NCI-H2107 treated with DMSO at 0.1 percent for 48 hours (cell line): ENCODE data around the gene SNTG2.

Experiments
- DNase-seq: peaks from one replicate; lab custom pipeline; 2025; ENCODE audit not compliant: unreplicated experiment; lab: John Stamatoyannopoulos, UW

Gene SNTG2

GRCh38 chr2:987789-988188 is 37.1 kb downstream of the SNTG2 start:
- DNase-seq, result no peak

DNA sequence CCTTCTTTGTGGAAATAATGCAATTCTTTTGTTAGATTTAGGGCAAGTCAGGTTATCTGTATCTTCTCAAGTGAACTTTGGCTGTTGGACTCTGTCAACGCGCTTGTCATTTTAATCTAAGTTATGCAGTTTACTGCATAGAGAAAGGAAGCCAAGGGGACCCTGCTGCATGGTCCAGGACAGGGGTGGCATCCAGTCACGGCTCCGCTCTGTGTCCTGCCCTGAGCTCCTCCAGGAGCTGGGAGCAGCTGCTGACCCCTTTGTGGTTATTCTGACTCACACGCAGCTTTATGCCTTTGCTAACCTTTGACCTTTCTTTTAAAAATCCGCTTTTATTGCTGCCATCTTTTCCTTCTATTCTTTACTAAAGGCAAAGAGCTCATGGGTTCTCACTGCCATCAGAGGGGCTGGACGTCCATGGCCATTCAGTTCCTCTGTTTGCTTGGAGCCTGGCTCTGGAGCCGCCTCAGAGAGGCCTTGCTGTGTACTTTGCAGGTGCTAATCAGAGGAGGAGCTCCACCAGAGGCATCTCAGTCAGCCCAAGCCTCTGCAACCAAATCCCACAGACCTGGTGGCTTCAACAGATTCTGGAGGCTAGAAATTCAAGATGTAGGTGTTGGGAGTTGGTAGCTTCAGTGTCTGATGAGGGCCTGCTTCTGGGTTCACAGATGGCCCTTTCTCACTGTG is 39.3 kb downstream of the SNTG2 start:
- no peak for DNase-seq

DNA sequence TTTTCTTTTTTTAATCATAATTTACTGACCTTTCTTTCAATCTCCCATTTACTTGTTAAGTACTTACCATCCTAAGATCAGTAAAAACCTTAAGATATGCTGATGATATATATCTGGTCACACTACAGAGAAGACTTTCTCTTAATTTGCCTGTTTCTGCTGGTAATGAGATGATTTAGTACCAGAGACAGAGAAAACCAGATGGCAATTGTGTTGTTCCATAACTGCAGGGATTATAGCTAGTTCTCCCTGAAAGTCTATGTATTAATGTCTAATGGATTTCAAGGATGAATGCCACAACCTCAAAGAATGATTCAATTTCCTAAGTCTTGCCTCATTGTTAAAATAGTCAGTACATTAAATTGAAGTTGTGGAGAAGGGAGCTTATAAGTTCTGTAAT is 40.3 kb downstream of the SNTG2 start:
- DNase-seq, result no peak

DNA sequence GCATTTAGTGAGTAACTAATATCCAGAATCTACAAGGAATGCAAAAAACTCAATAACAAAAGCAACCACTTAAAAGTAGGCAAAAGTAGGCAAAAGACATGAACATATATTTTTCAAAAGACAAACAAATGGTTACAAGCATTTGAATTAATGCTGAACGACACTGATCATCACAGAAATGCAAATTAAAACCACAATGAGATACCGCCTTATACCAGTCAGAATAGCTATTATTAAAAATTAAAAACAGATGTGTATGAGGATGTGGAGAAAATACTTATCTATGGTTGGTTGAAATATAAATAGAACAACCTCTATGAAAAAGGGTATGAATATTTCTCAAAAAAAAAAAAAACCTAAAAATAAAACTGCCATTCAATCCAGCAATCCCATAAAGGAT is 51.7 kb downstream of the SNTG2 start:
- no peak for DNase-seq

GRCh38 chr2:1004398-1004797 is 53.7 kb downstream of the SNTG2 start:
- DNase-seq, result no peak

DNA sequence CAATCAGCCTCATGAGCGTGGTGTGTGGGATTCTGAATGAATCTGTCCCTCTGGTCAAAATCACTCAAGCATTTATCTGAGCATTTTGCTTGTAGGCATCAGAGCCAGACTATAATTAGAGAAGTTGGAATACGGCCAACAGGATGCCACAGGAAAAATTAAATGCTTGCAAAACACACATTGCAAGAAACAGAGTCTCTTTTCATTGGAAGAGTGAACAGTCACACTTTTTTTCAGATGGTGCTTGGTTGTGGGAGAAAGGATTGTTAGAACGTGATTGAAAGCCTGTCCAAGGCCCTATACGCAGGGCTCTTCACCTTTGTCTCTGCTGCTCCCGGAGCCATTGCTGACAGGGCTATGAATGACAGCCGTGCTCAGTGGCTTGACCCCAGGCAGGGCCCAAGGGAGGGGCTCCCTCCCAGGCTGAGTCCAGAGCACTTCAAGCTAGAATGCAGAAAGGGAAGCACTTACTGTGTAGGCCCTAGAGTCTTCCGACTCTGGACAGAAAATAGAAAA is 59.8 kb downstream of the SNTG2 start:
- peak; percentile 80 for DNase-seq

DNA sequence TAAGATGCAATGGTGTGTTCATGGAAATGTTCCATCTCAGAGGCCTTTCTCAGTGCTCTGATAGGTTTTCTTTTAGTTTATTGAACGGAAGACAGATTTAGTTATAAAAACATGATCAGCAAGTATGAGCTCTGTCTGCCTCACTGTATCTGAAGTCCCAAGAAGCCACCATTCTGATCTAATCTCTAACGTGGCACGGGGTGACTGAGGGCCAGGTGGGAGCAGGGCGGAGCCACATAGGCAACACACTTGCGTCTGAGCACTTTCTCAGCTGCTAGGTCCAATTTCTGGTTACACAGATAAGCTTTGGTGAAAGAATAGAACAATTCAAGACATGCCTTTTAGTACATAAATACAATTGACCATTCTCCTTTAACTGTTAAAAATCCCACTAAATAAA is 60.4 kb downstream of the SNTG2 start:
- no peak for DNase-seq

GRCh38 chr2:1011985-1012384 is 61.3 kb downstream of the SNTG2 start:
- DNase-seq, result no peak

DNA sequence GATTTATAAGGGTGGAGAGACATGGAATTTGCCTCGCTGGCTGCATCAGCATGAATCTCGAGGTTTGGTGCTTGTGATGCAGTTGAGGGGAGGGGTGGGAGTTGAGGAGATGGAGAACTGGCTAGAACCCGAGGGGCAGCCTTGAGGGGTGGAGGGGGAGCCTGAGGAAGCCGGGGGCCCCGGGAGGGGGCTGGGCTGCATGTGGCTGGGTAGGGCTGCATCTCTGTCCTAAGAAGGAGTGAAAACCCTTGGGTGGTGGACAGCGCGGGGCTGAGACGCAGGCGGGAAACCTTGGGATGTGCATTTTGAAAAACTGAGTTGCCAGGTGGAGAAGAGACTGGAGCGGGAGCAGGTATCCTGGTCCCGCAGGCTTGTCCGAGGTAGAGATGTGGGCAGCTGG is 64.2 kb downstream of the SNTG2 start:
- no peak for DNase-seq

- no peak for DNase-seq
Measured at GRCh38 chr2:1016500-1016899, 65.9 kb downstream of the SNTG2 start.

- DNase-seq, result no peak
Measured at GRCh38 chr2:1017827-1018226, 67.2 kb downstream of the SNTG2 start.

GRCh38 chr2:1020206-1020605 is 69.6 kb downstream of the SNTG2 start:
- DNase-seq, result no peak

DNA sequence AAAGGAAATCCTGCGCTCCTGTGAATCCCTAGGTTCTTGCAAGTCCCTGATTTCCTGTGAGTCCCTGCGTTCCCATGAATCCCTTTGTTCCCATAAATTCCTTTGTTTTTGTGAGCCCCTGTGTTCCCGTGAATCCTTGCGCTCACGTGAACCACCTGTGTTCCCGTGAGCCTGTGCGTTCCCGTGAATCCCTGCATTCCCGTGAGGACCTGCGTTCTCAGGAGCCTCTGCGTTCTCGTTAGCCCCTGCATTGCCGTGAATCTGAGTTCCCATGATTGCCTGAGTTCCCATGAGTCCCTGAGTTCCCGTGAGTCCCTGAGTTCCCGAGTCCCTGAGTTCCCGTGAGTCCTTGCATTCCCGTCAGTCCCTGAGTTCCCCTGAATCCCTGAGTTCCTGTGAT is 71.5 kb downstream of the SNTG2 start:
- no peak for DNase-seq

GRCh38 chr2:1024981-1025380 is 74.3 kb downstream of the SNTG2 start:
- no peak for DNase-seq

GRCh38 chr2:1026141-1026540 is 75.5 kb downstream of the SNTG2 start:
- DNase-seq, result no peak

GRCh38 chr2:1028831-1029230 is 78.2 kb downstream of the SNTG2 start:
- no peak for DNase-seq

GRCh38 chr2:1032030-1032429 is 81.4 kb downstream of the SNTG2 start:
- DNase-seq, result no peak

GRCh38 chr2:1033069-1033468 is 82.4 kb downstream of the SNTG2 start:
- no peak for DNase-seq

GRCh38 chr2:1037066-1037465 is 86.4 kb downstream of the SNTG2 start:
- no peak for DNase-seq

- no peak for DNase-seq
Measured at GRCh38 chr2:1039549-1039948, 88.9 kb downstream of the SNTG2 start.

DNA sequence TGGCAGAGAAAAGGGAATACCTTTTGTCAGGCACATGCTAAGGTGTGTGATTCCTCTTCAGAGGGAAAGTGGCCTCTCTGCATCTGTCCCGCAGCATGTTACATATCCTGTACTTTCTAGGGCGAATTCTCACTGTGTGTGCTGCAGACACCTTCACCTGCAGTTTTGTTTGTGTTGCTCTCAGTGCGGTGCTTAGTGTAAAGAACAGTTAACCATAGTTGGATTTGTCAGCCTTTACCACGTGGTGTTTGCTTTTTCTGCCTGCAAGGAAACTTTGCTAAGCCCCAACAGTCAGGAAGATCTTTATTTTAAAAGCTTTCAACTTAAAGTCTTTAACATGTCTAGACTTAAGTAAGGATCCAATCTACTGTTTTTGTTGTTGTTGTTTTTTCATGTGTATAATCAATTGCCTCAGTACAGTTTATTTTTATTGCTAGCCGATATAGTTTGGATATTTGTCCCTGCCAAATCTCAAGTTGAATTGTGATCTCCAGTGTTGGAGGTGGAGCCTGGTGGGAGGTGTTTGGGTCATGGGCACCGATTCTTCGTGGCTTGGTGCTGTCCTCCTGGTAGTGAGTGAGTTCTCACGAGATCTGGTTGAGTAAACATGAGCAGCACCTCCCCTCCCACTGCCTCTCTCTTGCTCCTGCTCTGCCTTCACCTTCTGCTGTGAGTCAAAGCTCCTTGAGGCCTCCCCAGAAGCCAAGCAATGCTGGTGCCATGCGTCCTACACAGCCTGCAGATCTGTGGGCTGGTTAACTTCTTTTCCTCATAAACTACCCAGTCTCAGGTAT is 90.6 kb downstream of the SNTG2 start:
- no peak for DNase-seq

GRCh38 chr2:1045109-1045508 is 94.5 kb downstream of the SNTG2 start:
- DNase-seq, result no peak
